GM19328 (cell line): ENCODE results near the gene ARHGAP15.

Experiments used
- ATAC-seq: cut with Tn5 transposase; IDR thresholded peaks from one replicate; pipeline ENCODE4 v1.9.1; 2021; ENCODE audit warnings: mild to moderate bottlenecking, moderate library complexity; ENCODE audit not compliant: unreplicated experiment

ARHGAP15 gene

GRCh38 chr2:143333168-143333791, 204.1 kb downstream of the ARHGAP15 start:
- no peak for ATAC-seq

GRCh38 chr2:143333847-143334246, 204.6 kb downstream of the ARHGAP15 start:
- no peak for ATAC-seq

- ATAC-seq = no peak
Measured at GRCh38 chr2:143334837-143335236, 205.6 kb downstream of the ARHGAP15 start.

- no peak for ATAC-seq
Measured at GRCh38 chr2:143336719-143337210, 207.5 kb downstream of the ARHGAP15 start.

- ATAC-seq = no peak
Measured at GRCh38 chr2:143341478-143341877, 212.3 kb downstream of the ARHGAP15 start.

GRCh38 chr2:143344780-143345179, 215.6 kb downstream of the ARHGAP15 start:
- ATAC-seq = no peak

GRCh38 chr2:143345887-143346787, 216.9 kb downstream of the ARHGAP15 start:
- no peak for ATAC-seq

GRCh38 chr2:143347271-143347695, 218.1 kb downstream of the ARHGAP15 start:
- ATAC-seq = no peak

- no peak for ATAC-seq
Measured at GRCh38 chr2:143347901-143348414, 218.7 kb downstream of the ARHGAP15 start.

GRCh38 chr2:143354050-143354750, 225.0 kb downstream of the ARHGAP15 start:
- no peak for ATAC-seq

GRCh38 chr2:143355870-143356269, 226.7 kb downstream of the ARHGAP15 start:
- no peak for ATAC-seq

- no peak for ATAC-seq
Measured at GRCh38 chr2:143356336-143356735, 227.1 kb downstream of the ARHGAP15 start.

- ATAC-seq = no peak
Measured at GRCh38 chr2:143356736-143357446, 227.7 kb downstream of the ARHGAP15 start.

GRCh38 chr2:143357966-143358365, 228.7 kb downstream of the ARHGAP15 start:
- no peak for ATAC-seq

GRCh38 chr2:143361346-143361745, 232.1 kb downstream of the ARHGAP15 start:
- ATAC-seq = no peak

GRCh38 chr2:143371616-143372015, 242.4 kb downstream of the ARHGAP15 start:
- no peak for ATAC-seq

GRCh38 chr2:143375384-143375880, 246.2 kb downstream of the ARHGAP15 start:
- ATAC-seq = no peak

GRCh38 chr2:143378996-143379395, 249.8 kb downstream of the ARHGAP15 start:
- ATAC-seq = no peak

GRCh38 chr2:143379955-143380354, 250.7 kb downstream of the ARHGAP15 start:
- no peak for ATAC-seq

GRCh38 chr2:143382573-143382972, 253.4 kb downstream of the ARHGAP15 start:
- ATAC-seq = no peak
